Ascending aorta (tissue), 2 donors: ENCODE results near the gene DSTN. TPM values are rescaled to one million over a fixed set of nuclear protein-coding genes. Genes with fewer than 3 reads are reported as not detected.

ENCODE experiments used
- DNase-seq, 2 donors: peaks; one replicate each; pipeline ENCODE4 v3.0.0-alpha.2; 2019; ENCODE audit warnings: low spot score in 2 of 2
- H3K27ac ChIP-seq, 2 donors: fragments of 200-600 bp; sonication (generic); one replicate each; pipeline ENCODE4 v1.5.1; 2016 to 2017; ENCODE audit warnings: mild to moderate bottlenecking in 1 of 2
- H3K27me3 ChIP-seq: fragments of 200-600 bp; sonication (generic); one replicate; pipeline ENCODE4 v1.5.1; 2017
- H3K36me3 ChIP-seq, 2 donors: fragments of 200-600 bp; sonication (generic); one replicate each; pipeline ENCODE4 v1.5.1; 2016
- H3K4me1 ChIP-seq, 2 donors: fragments of 200-600 bp; sonication (generic); one replicate each; pipeline ENCODE4 v1.5.1; 2016 to 2017; ENCODE audit warnings: mild to moderate bottlenecking in 1 of 2
- H3K4me3 ChIP-seq, 2 donors: fragments of 200-600 bp; sonication (generic); one replicate each; pipeline ENCODE4 v1.5.1; 2016 to 2017; ENCODE audit warnings: mild to moderate bottlenecking in 1 of 2
- H3K9me3 ChIP-seq, 2 donors: fragments of 200-600 bp; sonication (generic); one replicate each; pipeline ENCODE4 v1.5.1; 2016
- CTCF ChIP-seq, 3 experiments: fragments of 200-600 bp in 2 of 3; fragments of 450-650 bp in 1 of 3; sonication (generic) in 2 of 3; IDR thresholded peaks; one replicate each; pipeline ENCODE4 v1.5.1; 2016 to 2019; ENCODE audit warnings: antibody characterized with exemption in 3 of 3, mild to moderate bottlenecking in 1 of 3, moderate library complexity in 1 of 3
- intact Hi-C: fragments of 100-400 bp; cut with DNase I; formaldehyde crosslinking; loops from one replicate; pipeline ENCODE4 v1.15.1; 2023
- total RNA-seq: library from RNA; depleted of rRNA; stranded (reverse); fragments of >200 nt; gene quantifications from one replicate; pipeline ENCODE4 v1.1.0, GENCODE V29; 2016

Gene DSTN
- total RNA-seq, 1 donor from 2014 or later: 452 TPM

DNA sequence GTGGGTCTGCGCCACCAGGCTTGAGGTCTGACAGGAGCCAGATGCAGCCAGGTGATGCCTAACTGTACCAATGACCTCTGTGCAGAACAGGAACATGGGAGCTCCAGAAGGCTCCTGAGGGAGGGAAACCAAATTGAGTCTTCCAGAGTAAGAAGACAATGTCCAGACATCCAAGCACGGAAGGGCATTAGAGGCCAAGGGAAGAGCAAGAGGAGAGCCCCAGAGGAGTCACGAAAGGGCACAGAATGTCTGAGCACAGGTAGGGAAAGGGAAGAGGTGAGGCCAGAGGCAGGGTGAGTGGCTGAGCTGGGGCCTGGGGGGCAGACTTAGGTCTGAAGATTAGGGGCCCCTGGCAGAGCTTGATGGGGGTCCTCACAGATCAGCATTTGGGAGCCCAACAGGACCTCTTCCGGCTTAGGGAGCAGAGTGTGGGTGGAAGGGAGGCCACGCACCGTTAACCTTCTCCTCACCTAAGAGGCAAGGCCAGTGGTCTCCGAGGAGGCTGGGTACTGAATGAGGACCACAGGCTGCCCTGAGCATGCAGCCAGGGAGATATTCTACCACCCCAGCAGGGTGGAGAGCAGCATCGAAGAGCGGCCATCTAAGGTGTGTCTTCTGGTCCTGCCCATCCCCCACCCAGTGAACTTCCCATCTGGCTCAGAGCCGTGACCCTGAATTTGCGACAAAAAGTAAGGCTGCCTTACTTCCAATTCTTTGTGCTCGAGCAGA lies 70.4 kb downstream of the DSTN start:
- intact Hi-C loops: no loop called here
- no peak for DNase-seq
- H3K4me3 ChIP-seq: no peak overlapping the region
- no peak for TF ChIP-seq CTCF (IDR thresholded peaks at IDR 0.05)
- H3K4me1 ChIP-seq: peaks cover 26 to 53% of the 10 kb centered on the region in 2 donors
- H3K27me3 ChIP-seq: no peaks in the 10 kb centered on the region
- no peaks in the 10 kb centered on the region for H3K9me3 ChIP-seq
- H3K36me3 ChIP-seq: peaks cover 19 to 30% of the 10 kb centered on the region in 2 donors
- no peak overlapping the region for H3K27ac ChIP-seq

GRCh38 chr20:17640875-17641378 lies 71.1 kb downstream of the DSTN start:
- no peak overlapping the region for H3K4me3 ChIP-seq
- H3K27ac ChIP-seq: no peak overlapping the region
- H3K9me3 ChIP-seq: no peaks in the 10 kb centered on the region
- no peak for DNase-seq
- H3K27me3 ChIP-seq: no peaks in the 10 kb centered on the region
- TF ChIP-seq CTCF (IDR thresholded peaks at IDR 0.05): no peak
- peaks cover 20 to 46% of the 10 kb centered on the region in 2 donors for H3K4me1 ChIP-seq
- intact Hi-C loops: no loop called here
- peaks cover 17 to 28% of the 10 kb centered on the region in 2 donors for H3K36me3 ChIP-seq

- no peak for TF ChIP-seq CTCF (IDR thresholded peaks at IDR 0.05)
- Histone ChIP-seq H3K9me3 (no peaks in the 10 kb centered on the region), H3K4me3 (no peak overlapping the region), H3K36me3 (peaks cover 17 to 28% of the 10 kb centered on the region in 2 donors), H3K27ac (no peak overlapping the region), H3K27me3 (no peaks in the 10 kb centered on the region), H3K4me1 (peaks cover 14 to 40% of the 10 kb centered on the region in 2 donors)
- intact Hi-C loops: no loop called here
- DNase-seq: no peak
These were observed 71.7 kb downstream of the DSTN start for GRCh38 chr20:17641520-17641964.

DNA sequence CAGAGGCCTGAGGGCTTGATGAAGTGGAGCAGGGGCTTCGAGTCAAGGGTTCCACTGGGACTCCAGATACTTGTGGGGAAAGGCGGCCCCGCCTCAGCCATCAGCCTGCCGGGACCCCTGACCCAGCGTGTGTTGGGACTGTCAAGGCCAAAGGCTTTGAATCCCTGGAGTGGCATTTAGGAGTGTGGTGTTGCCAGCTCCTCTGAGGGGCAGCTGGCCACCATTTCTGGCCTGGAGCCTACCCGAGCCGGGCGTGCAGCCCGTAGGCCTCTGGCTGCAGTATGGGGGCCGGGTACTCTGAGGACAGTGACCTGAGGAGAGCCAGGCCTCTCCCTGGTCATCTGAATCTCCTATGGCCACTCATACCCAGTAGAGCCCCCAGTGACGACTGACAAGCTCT lies 72.1 kb downstream of the DSTN start:
- intact Hi-C loops: no loop called here
- Histone ChIP-seq H3K27me3 (no peaks in the 10 kb centered on the region), H3K27ac (peak overlapping the region in 1 of 2 donors; percentile 39), H3K4me1 (peaks cover 11 to 36% of the 10 kb centered on the region in 2 donors), H3K36me3 (peaks cover 17 to 28% of the 10 kb centered on the region in 2 donors), H3K4me3 (no peak overlapping the region), H3K9me3 (no peaks in the 10 kb centered on the region)
- DNase-seq: no peak
- TF ChIP-seq CTCF (IDR thresholded peaks at IDR 0.05): no peak

- peaks cover 14 to 28% of the 10 kb centered on the region in 2 donors for H3K36me3 ChIP-seq
- no peaks in the 10 kb centered on the region for H3K9me3 ChIP-seq
- peaks cover 11 to 35% of the 10 kb centered on the region in 2 donors for H3K4me1 ChIP-seq
- no peaks in the 10 kb centered on the region for H3K27me3 ChIP-seq
- no peak for DNase-seq
- H3K4me3 ChIP-seq: no peak overlapping the region
- peak overlapping the region in 1 of 2 donors; percentile 39 for H3K27ac ChIP-seq
- TF ChIP-seq CTCF (IDR thresholded peaks at IDR 0.05): no peak
- intact Hi-C loops: no loop called here
These were observed 72.8 kb downstream of the DSTN start for GRCh38 chr20:17642404-17643269.
